NB4 (cell line): ENCODE results near the gene WNT1.

Experiments used
- CTCF ChIP-seq: IDR thresholded peaks from one replicate; pipeline ENCODE4 v1.5.1; 2012; ENCODE audit warnings: low read depth, low read length
- MAX ChIP-seq: IDR thresholded peaks from 2 replicates; pipeline ENCODE4 v1.6.1; 2011; ENCODE audit warnings: low read depth, low read length
- POLR2A ChIP-seq: IDR thresholded peaks from 2 replicates; pipeline ENCODE4 v1.6.1; 2011; ENCODE audit warnings: mild to moderate bottlenecking; ENCODE audit not compliant: insufficient read length; ENCODE audit errors: extremely low read depth

GRCh38 chr12:49021292-49021915, 43.3 kb downstream of the WNT1 start:
- TF ChIP-seq CTCF (no peak), MAX (no peak), POLR2A (no peak)
